WTC11 (cell line): ENCODE data around the gene ABCA3. TPM values are rescaled to one million over a fixed set of nuclear protein-coding genes. Genes with fewer than 3 reads are reported as not detected.

Source experiments
- CTCF ChIP-seq: fragments of 200-600 bp; IDR thresholded peaks from 2 replicates; pipeline ENCODE4 v1.8.0; 2022; ENCODE audit warnings: antibody characterized with exemption
- E2F5 ChIP-seq: sonication (generic); formaldehyde crosslinking; IDR thresholded peaks from 2 replicates; pipeline ENCODE4 v1.8.1; 2022; ENCODE audit warnings: mild to moderate bottlenecking, moderate library complexity, missing genetic modification reagents
- EMX1 ChIP-seq: fragments of 250-450 bp; sonication (Bioruptor Pico); IDR thresholded peaks from 2 replicates; pipeline ENCODE4 v1.8.0; 2021; ENCODE audit warnings: mild to moderate bottlenecking
- ERG ChIP-seq: fragments of 250-450 bp; sonication (Bioruptor Pico); IDR thresholded peaks from 2 replicates; pipeline ENCODE4 v1.8.0; 2021; ENCODE audit warnings: mild to moderate bottlenecking
- FOXJ3 ChIP-seq: sonication (generic); formaldehyde crosslinking; IDR thresholded peaks from 2 replicates; pipeline ENCODE4 v1.9.0; 2021; ENCODE audit warnings: missing genetic modification reagents, mild to moderate bottlenecking, borderline replicate concordance
- FOXP4 ChIP-seq: sonication (generic); formaldehyde crosslinking; IDR thresholded peaks from 2 replicates; pipeline ENCODE4 v1.8.0; 2022; ENCODE audit warnings: mild to moderate bottlenecking, missing genetic modification reagents
- JAZF1 ChIP-seq: fragments of 250-450 bp; sonication (Bioruptor Pico); IDR thresholded peaks from 2 replicates; pipeline ENCODE4 v1.9.0; 2021; ENCODE audit warnings: moderate library complexity, mild to moderate bottlenecking, inconsistent platforms
- JUN ChIP-seq: sonication (generic); formaldehyde crosslinking; IDR thresholded peaks from 2 replicates; pipeline ENCODE4 v1.8.0; 2023; ENCODE audit warnings: mild to moderate bottlenecking, missing genetic modification reagents
- MXD4 ChIP-seq: fragments of 250-450 bp; sonication (Bioruptor Pico); IDR thresholded peaks from 2 replicates; pipeline ENCODE4 v1.8.0; 2021; ENCODE audit warnings: mild to moderate bottlenecking, moderate library complexity, borderline replicate concordance
- MYBL2 ChIP-seq: sonication (generic); formaldehyde crosslinking; IDR thresholded peaks from 2 replicates; pipeline ENCODE4 v1.8.1; 2023; ENCODE audit warnings: mild to moderate bottlenecking, moderate library complexity, missing genetic modification reagents
- NFE2L1 ChIP-seq: sonication (generic); formaldehyde crosslinking; IDR thresholded peaks from 2 replicates; pipeline ENCODE4 v1.8.1; 2023; ENCODE audit warnings: missing genetic modification reagents
- NR1H2 ChIP-seq: sonication (generic); formaldehyde crosslinking; IDR thresholded peaks from 2 replicates; pipeline ENCODE4 v1.9.0; 2021; ENCODE audit warnings: mild to moderate bottlenecking, moderate library complexity, missing genetic modification reagents
- NR3C1 ChIP-seq: sonication (generic); formaldehyde crosslinking; conservative IDR thresholded peaks from 2 replicates; pipeline ENCODE4 v1.8.1; 2023; ENCODE audit warnings: low read depth, mild to moderate bottlenecking, missing genetic modification reagents
- OVOL2 ChIP-seq: fragments of 250-450 bp; sonication (Bioruptor Pico); IDR thresholded peaks from 2 replicates; pipeline ENCODE4 v1.9.0; 2021; ENCODE audit warnings: mild to moderate bottlenecking, borderline replicate concordance
- TEAD4 ChIP-seq: sonication (generic); formaldehyde crosslinking; IDR thresholded peaks from 2 replicates; pipeline ENCODE4 v1.8.0; 2022; ENCODE audit warnings: mild to moderate bottlenecking, missing genetic modification reagents
- TP53 ChIP-seq: sonication (generic); formaldehyde crosslinking; IDR thresholded peaks from 2 replicates; pipeline ENCODE4 v1.8.1; 2023; ENCODE audit warnings: mild to moderate bottlenecking, missing genetic modification reagents
- ZMAT4 ChIP-seq: fragments of 250-450 bp; sonication (Bioruptor Pico); IDR thresholded peaks from 2 replicates; pipeline ENCODE4 v1.9.0; 2021; ENCODE audit warnings: mild to moderate bottlenecking
- ZNF396 ChIP-seq: fragments of 250-450 bp; sonication (Bioruptor Pico); IDR thresholded peaks from 2 replicates; pipeline ENCODE4 v1.8.0; 2021; ENCODE audit warnings: mild to moderate bottlenecking, moderate library complexity, borderline replicate concordance
- ZNF416 ChIP-seq: fragments of 250-450 bp; sonication (Bioruptor Pico); IDR thresholded peaks from 2 replicates; pipeline ENCODE4 v1.9.0; 2021; ENCODE audit warnings: mild to moderate bottlenecking, inconsistent platforms
- ZNF532 ChIP-seq: fragments of 250-450 bp; sonication (Bioruptor Pico); IDR thresholded peaks from 2 replicates; pipeline ENCODE4 v1.9.0; 2021; ENCODE audit warnings: mild to moderate bottlenecking, borderline replicate concordance
- ZNF671 ChIP-seq: fragments of 250-450 bp; sonication (Bioruptor Pico); IDR thresholded peaks from 2 replicates; pipeline ENCODE4 v1.8.0; 2021; ENCODE audit warnings: mild to moderate bottlenecking
- total RNA-seq: library from RNA; stranded (reverse); gene quantifications from 3 replicates; pipeline ENCODE4 v1.2.3, GENCODE V29; 2021
- TF ChIP-seq, protein P1 (sequence below): sonication (generic); formaldehyde crosslinking; IDR thresholded peaks from 2 replicates; pipeline ENCODE4 v1.8.0; 2022; ENCODE audit warnings: mild to moderate bottlenecking, missing genetic modification reagents
- TF ChIP-seq, protein P2 (sequence below): fragments of 250-450 bp; sonication (Bioruptor Pico); IDR thresholded peaks from 2 replicates; pipeline ENCODE4 v1.9.0; 2021; ENCODE audit warnings: mild to moderate bottlenecking
- TF ChIP-seq, protein P3 (sequence below): sonication (generic); formaldehyde crosslinking; IDR thresholded peaks from 2 replicates; pipeline ENCODE4 v1.8.1; 2022; ENCODE audit warnings: mild to moderate bottlenecking, missing genetic modification reagents, moderate library complexity, borderline replicate concordance

Gene ABCA3
- total RNA-seq, 1 experiment from 2014 or later = 12.1 TPM

DNA sequence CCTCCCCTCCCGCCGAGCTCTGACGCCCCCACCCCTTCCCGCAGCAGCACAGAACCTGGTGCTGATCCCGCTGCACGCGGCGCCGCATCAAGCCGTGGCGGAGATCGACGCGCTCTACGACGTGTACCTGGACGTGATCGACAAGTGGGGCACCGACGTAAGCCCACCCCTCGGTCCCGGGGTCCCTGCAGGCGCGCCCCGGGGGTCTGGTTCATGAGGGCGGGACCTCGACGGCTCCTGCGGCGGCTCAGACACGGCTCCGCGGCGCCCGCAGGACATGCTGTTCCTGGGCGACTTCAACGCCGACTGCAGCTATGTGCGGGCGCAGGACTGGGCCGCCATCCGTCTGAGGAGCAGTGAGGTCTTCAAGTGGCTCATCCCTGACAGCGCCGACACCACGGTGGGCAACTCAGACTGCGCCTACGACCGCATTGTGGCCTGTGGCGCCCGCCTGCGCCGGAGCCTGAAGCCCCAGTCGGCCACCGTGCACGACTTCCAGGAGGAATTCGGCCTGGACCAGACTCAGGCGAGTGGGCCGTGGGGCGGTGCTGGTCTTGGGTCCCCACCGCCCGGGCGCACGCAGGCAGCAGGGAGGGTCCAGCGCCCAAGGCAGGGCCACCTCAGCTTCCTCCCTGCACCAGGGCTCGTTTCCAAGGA is 102.9 kb downstream of the ABCA3 start (continued):
- no peak for TF ChIP-seq NFE2L1 (CRISPR knock-in tag)
- no peak for TF ChIP-seq JUN (CRISPR knock-in tag)
- TF ChIP-seq MXD4 (CRISPR knock-in tag) = no peak
- no peak; the same call in 1 of the 2 replicates for TF ChIP-seq ZNF671 (CRISPR knock-in tag)
- no peak for TF ChIP-seq ZNF532
- no peak for TF ChIP-seq JAZF1
- no peak for TF ChIP-seq TP53 (CRISPR knock-in tag)
- TF ChIP-seq, protein P1, sequence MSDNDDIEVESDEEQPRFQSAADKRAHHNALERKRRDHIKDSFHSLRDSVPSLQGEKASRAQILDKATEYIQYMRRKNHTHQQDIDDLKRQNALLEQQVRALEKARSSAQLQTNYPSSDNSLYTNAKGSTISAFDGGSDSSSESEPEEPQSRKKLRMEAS (CRISPR knock-in tag) = no peak; the same call in 1 of the 2 replicates
- TF ChIP-seq E2F5 = 0 out of 2 replicates have a peak, but pooled peaks have one; percentile 21
- TF ChIP-seq ZNF396 (CRISPR knock-in tag) = no peak
- no peak for TF ChIP-seq NR1H2 (CRISPR knock-in tag)
- TF ChIP-seq, protein P2, sequence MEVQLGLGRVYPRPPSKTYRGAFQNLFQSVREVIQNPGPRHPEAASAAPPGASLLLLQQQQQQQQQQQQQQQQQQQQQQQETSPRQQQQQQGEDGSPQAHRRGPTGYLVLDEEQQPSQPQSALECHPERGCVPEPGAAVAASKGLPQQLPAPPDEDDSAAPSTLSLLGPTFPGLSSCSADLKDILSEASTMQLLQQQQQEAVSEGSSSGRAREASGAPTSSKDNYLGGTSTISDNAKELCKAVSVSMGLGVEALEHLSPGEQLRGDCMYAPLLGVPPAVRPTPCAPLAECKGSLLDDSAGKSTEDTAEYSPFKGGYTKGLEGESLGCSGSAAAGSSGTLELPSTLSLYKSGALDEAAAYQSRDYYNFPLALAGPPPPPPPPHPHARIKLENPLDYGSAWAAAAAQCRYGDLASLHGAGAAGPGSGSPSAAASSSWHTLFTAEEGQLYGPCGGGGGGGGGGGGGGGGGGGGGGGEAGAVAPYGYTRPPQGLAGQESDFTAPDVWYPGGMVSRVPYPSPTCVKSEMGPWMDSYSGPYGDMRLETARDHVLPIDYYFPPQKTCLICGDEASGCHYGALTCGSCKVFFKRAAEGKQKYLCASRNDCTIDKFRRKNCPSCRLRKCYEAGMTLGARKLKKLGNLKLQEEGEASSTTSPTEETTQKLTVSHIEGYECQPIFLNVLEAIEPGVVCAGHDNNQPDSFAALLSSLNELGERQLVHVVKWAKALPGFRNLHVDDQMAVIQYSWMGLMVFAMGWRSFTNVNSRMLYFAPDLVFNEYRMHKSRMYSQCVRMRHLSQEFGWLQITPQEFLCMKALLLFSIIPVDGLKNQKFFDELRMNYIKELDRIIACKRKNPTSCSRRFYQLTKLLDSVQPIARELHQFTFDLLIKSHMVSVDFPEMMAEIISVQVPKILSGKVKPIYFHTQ = no peak
- peak; percentile 51; the same call in 1 of the 2 replicates for TF ChIP-seq ZNF416
- TF ChIP-seq ZMAT4 (CRISPR knock-in tag) = no peak
- TF ChIP-seq NR3C1 (CRISPR knock-in tag) = no peak; the same call in 1 of the 2 replicates
- TF ChIP-seq, protein P3, sequence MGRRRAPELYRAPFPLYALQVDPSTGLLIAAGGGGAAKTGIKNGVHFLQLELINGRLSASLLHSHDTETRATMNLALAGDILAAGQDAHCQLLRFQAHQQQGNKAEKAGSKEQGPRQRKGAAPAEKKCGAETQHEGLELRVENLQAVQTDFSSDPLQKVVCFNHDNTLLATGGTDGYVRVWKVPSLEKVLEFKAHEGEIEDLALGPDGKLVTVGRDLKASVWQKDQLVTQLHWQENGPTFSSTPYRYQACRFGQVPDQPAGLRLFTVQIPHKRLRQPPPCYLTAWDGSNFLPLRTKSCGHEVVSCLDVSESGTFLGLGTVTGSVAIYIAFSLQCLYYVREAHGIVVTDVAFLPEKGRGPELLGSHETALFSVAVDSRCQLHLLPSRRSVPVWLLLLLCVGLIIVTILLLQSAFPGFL = no peak
- TF ChIP-seq CTCF = no peak
- no peak for TF ChIP-seq FOXP4 (CRISPR knock-in tag)
- no peak for TF ChIP-seq OVOL2 (CRISPR knock-in tag)
- no peak for TF ChIP-seq FOXJ3 (CRISPR knock-in tag)
- 0 out of 2 replicates have a peak, but pooled peaks have one; percentile 14 for TF ChIP-seq MYBL2 (CRISPR knock-in tag)
- no peak for TF ChIP-seq TEAD4
- no peak for TF ChIP-seq ERG (CRISPR knock-in tag)
- no peak for TF ChIP-seq EMX1 (CRISPR knock-in tag)
